Stromal cell of bone marrow (primary cell): ENCODE measurements around the gene RSPH4A.
"Not testable (repeated sequence)": the region's sequence is repeated elsewhere in the genome, so short reads cannot be mapped to it uniquely, and the experiment has no call there.

Experiments
- DNase-seq: peaks from one replicate; pipeline ENCODE4 v3.0.0-alpha.2; 2012; ENCODE audit warnings: low read depth

RSPH4A gene

GRCh38 chr6:116615937-116616736, at the start of gene RSPH4A:
Gene RSPH4A (plus strand): TSS chr6:116616479. CDS start chr6:116616624, 145 bp downstream.
- DNase-seq = peak; percentile 98

- no peak for DNase-seq
Measured at GRCh38 chr6:116568111-116568510, 48.2 kb upstream of the RSPH4A start.

- no peak for DNase-seq
Measured at GRCh38 chr6:116568821-116569755, 47.2 kb upstream of the RSPH4A start.

- peak; percentile 99 for DNase-seq
Measured at GRCh38 chr6:116570856-116571682, 45.2 kb upstream of the RSPH4A start, which contains the start of gene RWDD1. Gene RWDD1 (plus strand): TSS chr6:116571504. CDS start chr6:116571583, 79 bp downstream.

GRCh38 chr6:116571683-116572000, 44.6 kb upstream of the RSPH4A start:
- no peak for DNase-seq

GRCh38 chr6:116572162-116572561, 44.1 kb upstream of the RSPH4A start:
- no peak for DNase-seq

GRCh38 chr6:116575227-116575626, 41.1 kb upstream of the RSPH4A start:
- DNase-seq = no peak

GRCh38 chr6:116577486-116577885, 38.8 kb upstream of the RSPH4A start:
- DNase-seq = no peak

GRCh38 chr6:116578335-116578734, 37.9 kb upstream of the RSPH4A start:
- DNase-seq = no peak

GRCh38 chr6:116579143-116579542, 37.1 kb upstream of the RSPH4A start:
- no peak for DNase-seq

- DNase-seq = no peak
Measured at GRCh38 chr6:116580198-116580597, 36.1 kb upstream of the RSPH4A start.

- DNase-seq = no peak
Measured at GRCh38 chr6:116586276-116586675, 30.0 kb upstream of the RSPH4A start.

- no peak for DNase-seq
Measured at GRCh38 chr6:116586738-116587137, 29.5 kb upstream of the RSPH4A start.

GRCh38 chr6:116595247-116595646, 21.0 kb upstream of the RSPH4A start:
- no peak for DNase-seq

GRCh38 chr6:116596815-116597214, 19.5 kb upstream of the RSPH4A start:
- DNase-seq = no peak

GRCh38 chr6:116603916-116604315, 12.4 kb upstream of the RSPH4A start:
- DNase-seq = not testable (repeated sequence)

GRCh38 chr6:116604868-116605267, 11.4 kb upstream of the RSPH4A start:
- DNase-seq = not testable (repeated sequence)

- DNase-seq = no peak
Measured at GRCh38 chr6:116605935-116606334, 10.3 kb upstream of the RSPH4A start.

- DNase-seq = no peak
Measured at GRCh38 chr6:116611056-116611455, 5.2 kb upstream of the RSPH4A start.

GRCh38 chr6:116616737-116617053, 416 bp downstream of the RSPH4A start:
- DNase-seq = no peak

GRCh38 chr6:116624036-116624805, 7.9 kb downstream of the RSPH4A start:
- DNase-seq = no peak
